Gastroesophageal sphincter (tissue), 3 donors: Measurements from ENCODE around the gene IGFL2.
"Not testable (repeated sequence)": the region's sequence is repeated elsewhere in the genome, so short reads cannot be mapped to it uniquely, and the experiment has no call there.

Experiments used
- EP300 ChIP-seq: sonication (generic); formaldehyde crosslinking; IDR thresholded peaks from one replicate; pipeline ENCODE4 v1.6.1; 2017; ENCODE audit warnings: antibody characterized with exemption, mild to moderate bottlenecking
- POLR2A ChIP-seq, 2 donors: fragments of 450-650 bp; IDR thresholded peaks; one replicate each; pipeline ENCODE4 v1.6.1; 2017; ENCODE audit warnings: antibody characterized with exemption in 2 of 2, mild to moderate bottlenecking in 2 of 2, moderate library complexity in 1 of 2
- TF ChIP-seq, protein P1 (sequence below), 4 experiments: fragments of 200-600 bp in 2 of 4; fragments of 450-650 bp in 2 of 4; sonication (generic) in 1 of 4; IDR thresholded peaks; one replicate each; pipeline ENCODE4 v1.5.1; 2017 to 2019; ENCODE audit warnings: antibody characterized with exemption in 4 of 4, mild to moderate bottlenecking in 2 of 4, moderate library complexity in 2 of 4

DNA sequence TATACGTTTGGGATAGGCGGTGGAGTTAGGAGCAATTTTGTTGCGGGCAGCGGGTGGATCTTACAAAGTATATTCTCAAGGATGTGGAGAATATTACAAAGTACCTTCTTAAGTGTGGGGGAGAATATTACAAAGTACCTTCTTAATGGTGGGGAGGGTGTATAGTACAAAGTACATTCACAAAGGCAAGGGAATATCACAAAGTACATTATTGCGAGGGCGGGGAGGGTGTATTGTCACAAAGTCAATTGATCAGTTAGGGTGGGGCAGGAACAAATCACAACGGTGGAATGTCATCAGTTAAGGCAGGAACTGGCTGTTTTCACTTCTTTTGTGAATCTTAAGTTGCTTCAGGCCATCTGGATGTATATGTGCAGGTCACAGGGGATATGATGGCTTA, 45.7 kb upstream of the IGFL2 start:
- TF ChIP-seq, protein P1, sequence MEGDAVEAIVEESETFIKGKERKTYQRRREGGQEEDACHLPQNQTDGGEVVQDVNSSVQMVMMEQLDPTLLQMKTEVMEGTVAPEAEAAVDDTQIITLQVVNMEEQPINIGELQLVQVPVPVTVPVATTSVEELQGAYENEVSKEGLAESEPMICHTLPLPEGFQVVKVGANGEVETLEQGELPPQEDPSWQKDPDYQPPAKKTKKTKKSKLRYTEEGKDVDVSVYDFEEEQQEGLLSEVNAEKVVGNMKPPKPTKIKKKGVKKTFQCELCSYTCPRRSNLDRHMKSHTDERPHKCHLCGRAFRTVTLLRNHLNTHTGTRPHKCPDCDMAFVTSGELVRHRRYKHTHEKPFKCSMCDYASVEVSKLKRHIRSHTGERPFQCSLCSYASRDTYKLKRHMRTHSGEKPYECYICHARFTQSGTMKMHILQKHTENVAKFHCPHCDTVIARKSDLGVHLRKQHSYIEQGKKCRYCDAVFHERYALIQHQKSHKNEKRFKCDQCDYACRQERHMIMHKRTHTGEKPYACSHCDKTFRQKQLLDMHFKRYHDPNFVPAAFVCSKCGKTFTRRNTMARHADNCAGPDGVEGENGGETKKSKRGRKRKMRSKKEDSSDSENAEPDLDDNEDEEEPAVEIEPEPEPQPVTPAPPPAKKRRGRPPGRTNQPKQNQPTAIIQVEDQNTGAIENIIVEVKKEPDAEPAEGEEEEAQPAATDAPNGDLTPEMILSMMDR (IDR thresholded peaks at IDR 0.05): not testable (repeated sequence)
- TF ChIP-seq EP300; POLR2A (IDR thresholded peaks at IDR 0.05): not testable (repeated sequence)
